ENCODE results near the gene IRF1.
"Not testable (repeated sequence)": the region's sequence is repeated elsewhere in the genome, so short reads cannot be mapped to it uniquely, and the experiment has no call there.

IRF1 gene

GRCh38 chr5:132459031-132459982 lies 31.3 kb downstream of the IRF1 start:
- DNase-seq = no peak

GRCh38 chr5:132458651-132459030 lies 31.9 kb downstream of the IRF1 start:
- DNase-seq = no peak

- no peak for DNase-seq
These were observed 32.4 kb downstream of the IRF1 start for GRCh38 chr5:132458226-132458560.

GRCh38 chr5:132457371-132458225 lies 33.0 kb downstream of the IRF1 start:
- no peak for DNase-seq

GRCh38 chr5:132456987-132457361 lies 33.6 kb downstream of the IRF1 start:
- DNase-seq = no peak

GRCh38 chr5:132456296-132456986 lies 34.1 kb downstream of the IRF1 start:
- no peak for DNase-seq

- DNase-seq = no peak
These were observed 34.9 kb downstream of the IRF1 start for GRCh38 chr5:132455614-132456115.

GRCh38 chr5:132454361-132454760 lies 36.2 kb downstream of the IRF1 start:
- no peak for DNase-seq

GRCh38 chr5:132451387-132451786 lies 39.2 kb downstream of the IRF1 start:
- DNase-seq = no peak

- no peak for DNase-seq
These were observed 41.5 kb downstream of the IRF1 start for GRCh38 chr5:132449060-132449459.

GRCh38 chr5:132447196-132447595 lies 43.4 kb downstream of the IRF1 start:
- no peak for DNase-seq

- DNase-seq = no peak
These were observed 44.0 kb downstream of the IRF1 start for GRCh38 chr5:132446621-132447020.

- DNase-seq = no peak
These were observed 44.6 kb downstream of the IRF1 start for GRCh38 chr5:132445930-132446329.

- DNase-seq = no peak
These were observed 45.0 kb downstream of the IRF1 start for GRCh38 chr5:132445640-132445923.

GRCh38 chr5:132444841-132445639 lies 45.5 kb downstream of the IRF1 start:
- DNase-seq = no peak

- no peak for DNase-seq
These were observed 46.5 kb downstream of the IRF1 start for GRCh38 chr5:132444061-132444460.

GRCh38 chr5:132439521-132440089 lies 51.0 kb downstream of the IRF1 start:
- DNase-seq = no peak

- no peak for DNase-seq
These were observed 51.7 kb downstream of the IRF1 start for GRCh38 chr5:132438917-132439316.

- DNase-seq = not testable (repeated sequence)
These were observed 52.3 kb downstream of the IRF1 start for GRCh38 chr5:132438267-132438645.

- DNase-seq = no peak
These were observed 52.8 kb downstream of the IRF1 start for GRCh38 chr5:132437604-132438266.

GRCh38 chr5:132436936-132437335 lies 53.6 kb downstream of the IRF1 start:
- no peak for DNase-seq

GRCh38 chr5:132435886-132436285 lies 54.7 kb downstream of the IRF1 start:
- DNase-seq = no peak
